HUES48 (cell line): Measurements from ENCODE around the gene NCAPH2.
A peak's percentile ranks its signal among the peaks of the same experiment; 100 is the strongest.
"Not testable (repeated sequence)": the region's sequence is repeated elsewhere in the genome, so short reads cannot be mapped to it uniquely, and the experiment has no call there.

Experiments used
- H3K27ac ChIP-seq: one replicate; pipeline ENCODE4 v1.7.0; 2013; ENCODE audit warnings: low read depth, low read length, inconsistent platforms
- H3K27me3 ChIP-seq: 2 replicates; pipeline ENCODE4 v1.6.1; 2013; ENCODE audit warnings: mild to moderate bottlenecking, low read length; ENCODE audit not compliant: control insufficient read depth, insufficient read depth
- H3K36me3 ChIP-seq: 2 replicates; pipeline ENCODE4 v1.6.1; 2013; ENCODE audit warnings: low read length; ENCODE audit not compliant: control insufficient read depth, insufficient read depth
- H3K4me1 ChIP-seq: 2 replicates; pipeline ENCODE4 v1.6.1; 2013; ENCODE audit warnings: mild to moderate bottlenecking, low read length; ENCODE audit not compliant: control insufficient read depth, insufficient read depth
- H3K4me3 ChIP-seq: 2 replicates; pipeline ENCODE4 v1.5.1; 2013; ENCODE audit warnings: mild to moderate bottlenecking, low read depth, low read length
- H3K9ac ChIP-seq: 2 replicates; pipeline ENCODE4 v1.6.1; 2013; ENCODE audit warnings: mild to moderate bottlenecking, low read depth, low read length, moderate library complexity
- H3K9me3 ChIP-seq: 2 replicates; pipeline ENCODE4 v1.6.1; 2013; ENCODE audit warnings: low read length; ENCODE audit not compliant: control insufficient read depth, insufficient read depth

Gene NCAPH2

GRCh38 chr22:50535113-50535512, 27.1 kb downstream of the NCAPH2 start:
- Histone ChIP-seq H3K36me3 (no peaks in the 10 kb centered on the region), H3K4me1 (no peaks in the 10 kb centered on the region; the same call in 1 of the 2 replicates), H3K27me3 (peaks cover 36% of the 10 kb centered on the region), H3K4me3 (no peak overlapping the region), H3K9me3 (no peaks in the 10 kb centered on the region), H3K27ac (no peak overlapping the region), H3K9ac (no peak overlapping the region)

- H3K27me3 ChIP-seq, result peaks cover 25% of the 10 kb centered on the region
- no peak overlapping the region for H3K9ac ChIP-seq
- no peaks in the 10 kb centered on the region for H3K4me1 ChIP-seq
- no peak overlapping the region for H3K4me3 ChIP-seq
- H3K27ac ChIP-seq, result no peak overlapping the region
- no peaks in the 10 kb centered on the region for H3K9me3 ChIP-seq
- H3K36me3 ChIP-seq, result no peaks in the 10 kb centered on the region
Observed at GRCh38 chr22:50536226-50536625, 28.2 kb downstream of the NCAPH2 start.

DNA sequence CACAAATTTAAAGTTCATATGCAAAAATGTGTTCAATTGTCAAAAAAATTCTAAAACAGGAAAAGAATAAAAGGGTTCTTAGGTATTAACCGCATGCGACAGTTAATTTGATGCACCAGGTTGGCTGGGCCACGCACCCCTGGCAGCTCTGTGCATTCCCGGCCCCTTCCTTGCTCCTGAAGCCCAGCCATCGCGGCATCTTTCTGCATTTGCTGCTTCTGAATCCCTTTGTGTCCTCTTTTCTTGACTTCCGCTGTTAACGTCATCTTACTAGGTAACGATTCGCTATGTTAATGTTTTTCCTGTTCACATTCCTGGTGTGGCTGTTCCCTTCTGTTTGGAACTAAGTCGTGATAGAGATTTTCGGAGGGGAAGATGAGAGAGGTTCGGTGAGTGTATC, 29.7 kb downstream of the NCAPH2 start:
- Histone ChIP-seq H3K9me3 (no peaks in the 10 kb centered on the region), H3K4me3 (no peak overlapping the region), H3K27me3 (peaks cover 10% of the 10 kb centered on the region), H3K9ac (no peak overlapping the region), H3K36me3 (no peaks in the 10 kb centered on the region), H3K4me1 (no peaks in the 10 kb centered on the region), H3K27ac (no peak overlapping the region)

- no peak overlapping the region for H3K27ac ChIP-seq
- H3K9ac ChIP-seq, result no peak overlapping the region
- no peak overlapping the region for H3K4me3 ChIP-seq
- H3K9me3 ChIP-seq, result no peaks in the 10 kb centered on the region
- no peaks in the 10 kb centered on the region for H3K36me3 ChIP-seq
- H3K27me3 ChIP-seq, result peaks cover 11% of the 10 kb centered on the region
- peaks cover 4% of the 10 kb centered on the region; the same call in 1 of the 2 replicates for H3K4me1 ChIP-seq
Observed at GRCh38 chr22:50540381-50540780, 32.4 kb downstream of the NCAPH2 start.

GRCh38 chr22:50541667-50542026, 33.6 kb downstream of the NCAPH2 start:
- H3K4me3 ChIP-seq, H3K9ac ChIP-seq, H3K9me3 ChIP-seq, H3K27ac ChIP-seq, H3K4me1 ChIP-seq, H3K36me3 ChIP-seq: not testable (repeated sequence)
- peaks cover 16% of the 10 kb centered on the region for H3K27me3 ChIP-seq

GRCh38 chr22:50542416-50542927, 34.4 kb downstream of the NCAPH2 start:
- H3K9ac ChIP-seq, result no peak overlapping the region
- H3K27ac ChIP-seq, result no peak overlapping the region
- H3K27me3 ChIP-seq, result peaks cover 16% of the 10 kb centered on the region
- no peaks in the 10 kb centered on the region for H3K36me3 ChIP-seq
- H3K4me3 ChIP-seq, result no peak overlapping the region
- H3K4me1 ChIP-seq, result peaks cover 4% of the 10 kb centered on the region; the same call in 1 of the 2 replicates
- no peaks in the 10 kb centered on the region for H3K9me3 ChIP-seq

DNA sequence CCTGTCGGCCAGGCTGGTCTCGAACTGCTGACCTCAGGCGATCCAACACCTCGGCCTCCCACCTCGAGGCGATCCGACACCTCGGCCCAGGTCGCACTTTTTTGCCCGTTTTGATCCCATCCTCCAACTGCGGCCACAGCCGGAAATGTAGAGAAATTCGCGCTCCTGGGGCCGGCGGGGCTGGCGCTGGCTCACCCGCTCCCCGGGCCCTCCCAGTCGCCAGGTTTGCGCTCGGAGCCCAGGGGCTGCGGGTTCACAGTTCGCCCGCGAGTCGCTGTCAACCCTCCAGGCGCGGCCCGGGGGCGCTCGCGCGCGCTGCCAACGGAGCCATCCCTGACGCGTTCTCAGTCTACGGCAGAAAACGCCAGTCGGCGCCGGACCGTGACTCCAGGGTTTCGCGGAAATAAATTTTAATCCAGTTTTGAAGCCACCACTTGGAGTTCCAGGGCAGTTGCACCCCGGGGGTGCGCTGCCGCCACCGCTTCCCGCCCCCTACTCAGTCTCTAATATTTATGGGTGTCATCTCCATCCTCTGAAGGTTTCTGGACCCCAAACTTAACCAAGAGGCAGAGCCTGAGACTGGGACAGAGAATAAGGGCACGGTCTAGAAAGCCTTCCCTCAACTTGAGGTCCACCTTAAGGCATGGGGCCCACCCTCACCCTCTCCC, 36.2 kb downstream of the NCAPH2 start:
- Histone ChIP-seq H3K4me3 (peak overlapping the region; percentile 42; the same call in 1 of the 2 replicates), H3K4me1 (peaks cover 4% of the 10 kb centered on the region; the same call in 1 of the 2 replicates), H3K9ac (no peak overlapping the region), H3K9me3 (no peaks in the 10 kb centered on the region), H3K27me3 (peaks cover 16% of the 10 kb centered on the region), H3K36me3 (no peaks in the 10 kb centered on the region), H3K27ac (no peak overlapping the region)

- no peak overlapping the region for H3K27ac ChIP-seq
- H3K4me1 ChIP-seq, result peaks cover 4% of the 10 kb centered on the region; the same call in 1 of the 2 replicates
- no peak overlapping the region; the same call in 1 of the 2 replicates for H3K4me3 ChIP-seq
- H3K27me3 ChIP-seq, result peaks cover 16% of the 10 kb centered on the region
- no peak overlapping the region for H3K9ac ChIP-seq
- no peaks in the 10 kb centered on the region for H3K9me3 ChIP-seq
- H3K36me3 ChIP-seq, result no peaks in the 10 kb centered on the region
Observed at GRCh38 chr22:50544746-50545253, 36.8 kb downstream of the NCAPH2 start.

- H3K4me1 ChIP-seq, result peaks cover 4% of the 10 kb centered on the region; the same call in 1 of the 2 replicates
- peaks cover 16% of the 10 kb centered on the region for H3K27me3 ChIP-seq
- H3K36me3 ChIP-seq, result no peaks in the 10 kb centered on the region
- no peak within 1 kb of the TSS for H3K4me3 ChIP-seq
- H3K27ac ChIP-seq, result no peak within 1 kb of the TSS
- no peak within 1 kb of the TSS for H3K9ac ChIP-seq
- H3K9me3 ChIP-seq, result no peaks in the 10 kb centered on the region
Observed at GRCh38 chr22:50545522-50546325, 37.7 kb downstream of the NCAPH2 start, which contains the start of gene KLHDC7B. Gene KLHDC7B (plus strand): TSS chr22:50545899. CDS start chr22:50546244, 345 bp downstream.

GRCh38 chr22:50546326-50547262, 38.6 kb downstream of the NCAPH2 start:
- Histone ChIP-seq H3K36me3 (no peaks in the 10 kb centered on the region), H3K27me3 (peaks cover 16% of the 10 kb centered on the region), H3K9ac (no peak overlapping the region), H3K4me1 (peaks cover 4% of the 10 kb centered on the region; the same call in 1 of the 2 replicates), H3K4me3 (no peak overlapping the region), H3K27ac (no peak overlapping the region), H3K9me3 (no peaks in the 10 kb centered on the region)
